HepG2 (cell line): ENCODE data around the gene KCNK18. TPM values are rescaled to one million over a fixed set of nuclear protein-coding genes. Genes with fewer than 3 reads are reported as not detected.

ENCODE experiments used
- FOXK1 ChIP-seq: sonication (generic); formaldehyde crosslinking; IDR thresholded peaks from 2 replicates; pipeline ENCODE4 v1.4.0; 2020; ENCODE audit warnings: low read depth, missing genetic modification reagents, borderline replicate concordance
- GPN1 ChIP-seq: sonication (generic); formaldehyde crosslinking; IDR thresholded peaks from 2 replicates; pipeline ENCODE4 v1.5.1; 2020; ENCODE audit warnings: missing genetic modification reagents, borderline replicate concordance
- JDP2 ChIP-seq: sonication (generic); formaldehyde crosslinking; IDR thresholded peaks from 2 replicates; pipeline ENCODE4 v1.8.1; 2022; ENCODE audit warnings: missing genetic modification reagents, borderline replicate concordance
- KDM1A ChIP-seq: IDR thresholded peaks from 2 replicates; pipeline ENCODE4 v1.6.1; 2016; ENCODE audit warnings: missing compliant biosample characterization
- KLF16 ChIP-seq, 2 experiments: sonication (generic) in 1 of 2; formaldehyde crosslinking in 1 of 2; IDR thresholded peaks; 2 replicates each; pipeline versions ENCODE4 v1.6.1 to v1.8.0; 2016 to 2023; ENCODE audit warnings: missing genetic modification reagents in 2 of 2, missing compliant biosample characterization in 1 of 2
- MZF1 ChIP-seq: sonication (generic); formaldehyde crosslinking; IDR thresholded peaks from 2 replicates; pipeline ENCODE4 v1.8.1; 2023; ENCODE audit warnings: mild to moderate bottlenecking, missing genetic modification reagents, borderline replicate concordance
- RBM39 ChIP-seq: fragments of 200-400 bp; formaldehyde crosslinking; IDR thresholded peaks from one replicate; pipeline ENCODE4 v1.6.1; 2018; ENCODE audit warnings: antibody characterized with exemption, mild to moderate bottlenecking, low read depth, low read length; ENCODE audit not compliant: poor library complexity, severe bottlenecking
- THAP11 ChIP-seq: IDR thresholded peaks from 2 replicates; pipeline ENCODE4 v1.6.1; 2016; ENCODE audit warnings: missing biosample characterization, missing genetic modification reagents
- U2AF1 ChIP-seq: fragments of 200-400 bp; formaldehyde crosslinking; optimal IDR thresholded peaks from 2 replicates; pipeline ENCODE3; 2017; ENCODE audit warnings: mild to moderate bottlenecking, low read depth, low read length
- ZNF383 ChIP-seq: sonication (generic); formaldehyde crosslinking; IDR thresholded peaks from 2 replicates; pipeline ENCODE4 v1.4.0; 2020; ENCODE audit warnings: missing genetic modification reagents, mild to moderate bottlenecking, borderline replicate concordance
- ZNF460 ChIP-seq: sonication (generic); formaldehyde crosslinking; IDR thresholded peaks from 2 replicates; pipeline ENCODE4 v1.5.1; 2020; ENCODE audit warnings: missing genetic modification reagents, mild to moderate bottlenecking, borderline replicate concordance
- ZNF557 ChIP-seq: sonication (generic); formaldehyde crosslinking; IDR thresholded peaks from 2 replicates; pipeline ENCODE4 v1.4.0; 2020; ENCODE audit warnings: missing genetic modification reagents
- ZNF607 ChIP-seq: sonication (generic); formaldehyde crosslinking; IDR thresholded peaks from 2 replicates; pipeline ENCODE4 v1.5.1; 2020; ENCODE audit warnings: missing genetic modification reagents, mild to moderate bottlenecking, borderline replicate concordance
- ZNF766 ChIP-seq: sonication (generic); formaldehyde crosslinking; IDR thresholded peaks from 2 replicates; pipeline ENCODE4 v1.5.0; 2020; ENCODE audit warnings: missing genetic modification reagents, borderline replicate concordance
- ZSCAN22 ChIP-seq: sonication (generic); formaldehyde crosslinking; IDR thresholded peaks from 2 replicates; pipeline ENCODE4 v1.4.0; 2020; ENCODE audit warnings: mild to moderate bottlenecking, missing genetic modification reagents
- ZSCAN31 ChIP-seq: sonication (generic); formaldehyde crosslinking; IDR thresholded peaks from 2 replicates; pipeline ENCODE4 v1.5.0; 2020; ENCODE audit warnings: low read depth, mild to moderate bottlenecking, missing genetic modification reagents
- polyA plus RNA-seq, 8 experiments: library from polyadenylated mRNA; depleted of rRNA in 3 of 8; stranded (reverse) in 7 of 8; unstranded in 1 of 8; fragments of >200 nt; fragmentation: Illumina TruSeq in 4 of 8; extraction: Trizol in 4 of 8; gene quantifications; 2 replicates each; pipeline versions ENCODE4 v1.2.1 to v1.2.3, GENCODE V29; 2011 to 2016; ENCODE audit warnings: low read depth in 4 of 8, missing spikeins in 1 of 8, mixed read lengths in 1 of 8; ENCODE audit not compliant: insufficient read depth in 1 of 8
- total RNA-seq, 5 experiments: library from RNA; depleted of rRNA; stranded (reverse); fragments of >200 nt; fragmentation: Illumina TruSeq; extraction: Trizol; gene quantifications; 2 replicates each; pipeline ENCODE4 v1.2.3, GENCODE V29; 2016; ENCODE audit warnings: low read depth in 1 of 5
- TF ChIP-seq, protein P1 (sequence below): IDR thresholded peaks from 2 replicates; pipeline ENCODE4 v1.6.1; 2016; ENCODE audit warnings: low read depth, control low read depth
- TF ChIP-seq, protein P2 (sequence below): conservative IDR thresholded peaks from 2 replicates; pipeline ENCODE4 v1.6.1; 2018; ENCODE audit warnings: missing genetic modification reagents
- TF ChIP-seq, protein P3 (sequence below): IDR thresholded peaks from 2 replicates; pipeline ENCODE4 v1.6.1; 2012; ENCODE audit warnings: low read depth, low read length, improper control_type of control experiment
- TF ChIP-seq, protein P4 (sequence below), 2 experiments: sonication (generic) in 1 of 2; formaldehyde crosslinking in 1 of 2; IDR thresholded peaks; 2 replicates each; pipeline versions ENCODE4 v1.4.0 to v1.6.1; 2018 to 2020; ENCODE audit warnings: missing genetic modification reagents in 2 of 2, borderline replicate concordance in 1 of 2, low read depth in 1 of 2, mild to moderate bottlenecking in 1 of 2, missing biosample characterization in 1 of 2
- TF ChIP-seq, protein P5 (sequence below): sonication (generic); formaldehyde crosslinking; conservative IDR thresholded peaks from 2 replicates; pipeline ENCODE4 v1.4.0; 2020; ENCODE audit warnings: missing genetic modification reagents

The KCNK18 gene
- total and polyA plus RNA-seq, 2 of the 13 experiments (the other 11 are each of a cell fraction or from before 2014, with no cell fraction given) = not detected

DNA sequence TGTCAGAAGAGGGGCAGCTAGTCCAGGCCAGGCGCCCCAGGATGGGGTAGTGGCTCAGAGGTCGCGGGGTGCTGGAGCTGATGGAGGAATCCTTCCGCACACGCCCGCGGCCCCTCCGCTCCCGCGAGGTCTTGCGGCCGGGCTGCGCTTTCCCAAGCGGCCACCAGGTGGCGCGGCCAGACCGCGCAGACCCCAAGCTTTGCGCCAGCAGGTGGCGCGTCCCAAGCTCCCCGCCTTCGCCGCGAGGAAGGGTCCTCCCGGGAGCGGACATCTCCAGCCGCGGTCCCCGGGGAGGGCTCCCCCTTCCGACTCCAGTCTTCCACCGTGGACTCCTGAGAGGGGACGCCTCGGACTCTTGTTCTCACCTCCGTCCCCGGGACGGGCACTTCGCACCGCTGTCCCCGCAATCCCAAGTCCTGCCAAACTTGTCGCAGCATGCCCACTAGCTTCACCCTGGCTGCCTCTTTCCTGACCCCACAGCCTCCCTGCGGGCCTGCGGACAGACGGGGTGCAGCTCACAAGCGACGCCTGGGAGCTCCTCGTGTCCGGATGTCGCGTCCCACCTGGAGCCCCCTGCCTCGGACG is 19.4 kb downstream of the KCNK18 start (continued):
- TF ChIP-seq, protein P1, sequence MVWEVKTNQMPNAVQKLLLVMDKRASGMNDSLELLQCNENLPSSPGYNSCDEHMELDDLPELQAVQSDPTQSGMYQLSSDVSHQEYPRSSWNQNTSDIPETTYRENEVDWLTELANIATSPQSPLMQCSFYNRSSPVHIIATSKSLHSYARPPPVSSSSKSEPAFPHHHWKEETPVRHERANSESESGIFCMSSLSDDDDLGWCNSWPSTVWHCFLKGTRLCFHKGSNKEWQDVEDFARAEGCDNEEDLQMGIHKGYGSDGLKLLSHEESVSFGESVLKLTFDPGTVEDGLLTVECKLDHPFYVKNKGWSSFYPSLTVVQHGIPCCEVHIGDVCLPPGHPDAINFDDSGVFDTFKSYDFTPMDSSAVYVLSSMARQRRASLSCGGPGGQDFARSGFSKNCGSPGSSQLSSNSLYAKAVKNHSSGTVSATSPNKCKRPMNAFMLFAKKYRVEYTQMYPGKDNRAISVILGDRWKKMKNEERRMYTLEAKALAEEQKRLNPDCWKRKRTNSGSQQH (CRISPR knock-in tag) = 0 out of 2 replicates have a peak, but pooled peaks have one; percentile 51
- no peak for TF ChIP-seq MZF1
- no peak for TF ChIP-seq ZSCAN22 (CRISPR knock-in tag)
- TF ChIP-seq, protein P2, sequence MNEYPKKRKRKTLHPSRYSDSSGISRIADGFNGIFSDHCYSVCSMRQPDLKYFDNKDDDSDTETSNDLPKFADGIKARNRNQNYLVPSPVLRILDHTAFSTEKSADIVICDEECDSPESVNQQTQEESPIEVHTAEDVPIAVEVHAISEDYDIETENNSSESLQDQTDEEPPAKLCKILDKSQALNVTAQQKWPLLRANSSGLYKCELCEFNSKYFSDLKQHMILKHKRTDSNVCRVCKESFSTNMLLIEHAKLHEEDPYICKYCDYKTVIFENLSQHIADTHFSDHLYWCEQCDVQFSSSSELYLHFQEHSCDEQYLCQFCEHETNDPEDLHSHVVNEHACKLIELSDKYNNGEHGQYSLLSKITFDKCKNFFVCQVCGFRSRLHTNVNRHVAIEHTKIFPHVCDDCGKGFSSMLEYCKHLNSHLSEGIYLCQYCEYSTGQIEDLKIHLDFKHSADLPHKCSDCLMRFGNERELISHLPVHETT (CRISPR knock-in tag) = no peak
- TF ChIP-seq, protein P3, sequence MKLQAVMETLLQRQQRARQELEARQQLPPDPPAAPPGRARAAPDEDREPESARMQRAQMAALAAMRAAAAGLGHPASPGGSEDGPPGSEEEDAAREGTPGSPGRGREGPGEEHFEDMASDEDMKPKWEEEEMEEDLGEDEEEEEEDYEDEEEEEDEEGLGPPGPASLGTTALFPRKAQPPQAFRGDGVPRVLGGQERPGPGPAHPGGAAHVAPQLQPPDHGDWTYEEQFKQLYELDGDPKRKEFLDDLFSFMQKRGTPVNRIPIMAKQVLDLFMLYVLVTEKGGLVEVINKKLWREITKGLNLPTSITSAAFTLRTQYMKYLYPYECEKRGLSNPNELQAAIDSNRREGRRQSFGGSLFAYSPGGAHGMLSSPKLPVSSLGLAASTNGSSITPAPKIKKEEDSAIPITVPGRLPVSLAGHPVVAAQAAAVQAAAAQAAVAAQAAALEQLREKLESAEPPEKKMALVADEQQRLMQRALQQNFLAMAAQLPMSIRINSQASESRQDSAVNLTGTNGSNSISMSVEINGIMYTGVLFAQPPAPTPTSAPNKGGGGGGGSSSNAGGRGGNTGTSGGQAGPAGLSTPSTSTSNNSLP = no peak
- TF ChIP-seq U2AF1 = no peak
- TF ChIP-seq, protein P4, sequence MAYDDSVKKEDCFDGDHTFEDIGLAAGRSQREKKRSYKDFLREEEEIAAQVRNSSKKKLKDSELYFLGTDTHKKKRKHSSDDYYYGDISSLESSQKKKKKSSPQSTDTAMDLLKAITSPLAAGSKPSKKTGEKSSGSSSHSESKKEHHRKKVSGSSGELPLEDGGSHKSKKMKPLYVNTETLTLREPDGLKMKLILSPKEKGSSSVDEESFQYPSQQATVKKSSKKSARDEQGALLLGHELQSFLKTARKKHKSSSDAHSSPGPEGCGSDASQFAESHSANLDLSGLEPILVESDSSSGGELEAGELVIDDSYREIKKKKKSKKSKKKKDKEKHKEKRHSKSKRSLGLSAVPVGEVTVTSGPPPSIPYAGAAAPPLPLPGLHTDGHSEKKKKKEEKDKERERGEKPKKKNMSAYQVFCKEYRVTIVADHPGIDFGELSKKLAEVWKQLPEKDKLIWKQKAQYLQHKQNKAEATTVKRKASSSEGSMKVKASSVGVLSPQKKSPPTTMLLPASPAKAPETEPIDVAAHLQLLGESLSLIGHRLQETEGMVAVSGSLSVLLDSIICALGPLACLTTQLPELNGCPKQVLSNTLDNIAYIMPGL (CRISPR knock-in tag; IDR thresholded peaks at IDR 0.05; ENCODE audit: borderline replicate concordance in 1 of 2, low read depth in 1 of 2) = peak; percentile 98 to 99
- TF ChIP-seq ZNF460 (CRISPR knock-in tag) = no peak
- TF ChIP-seq ZNF557 (CRISPR knock-in tag) = no peak
- no peak for TF ChIP-seq JDP2 (CRISPR knock-in tag)
- TF ChIP-seq, protein P5, sequence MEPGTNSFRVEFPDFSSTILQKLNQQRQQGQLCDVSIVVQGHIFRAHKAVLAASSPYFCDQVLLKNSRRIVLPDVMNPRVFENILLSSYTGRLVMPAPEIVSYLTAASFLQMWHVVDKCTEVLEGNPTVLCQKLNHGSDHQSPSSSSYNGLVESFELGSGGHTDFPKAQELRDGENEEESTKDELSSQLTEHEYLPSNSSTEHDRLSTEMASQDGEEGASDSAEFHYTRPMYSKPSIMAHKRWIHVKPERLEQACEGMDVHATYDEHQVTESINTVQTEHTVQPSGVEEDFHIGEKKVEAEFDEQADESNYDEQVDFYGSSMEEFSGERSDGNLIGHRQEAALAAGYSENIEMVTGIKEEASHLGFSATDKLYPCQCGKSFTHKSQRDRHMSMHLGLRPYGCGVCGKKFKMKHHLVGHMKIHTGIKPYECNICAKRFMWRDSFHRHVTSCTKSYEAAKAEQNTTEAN (CRISPR knock-in tag) = no peak
- no peak; the same call in 1 of the 2 replicates for TF ChIP-seq ZSCAN31 (CRISPR knock-in tag)
- TF ChIP-seq ZNF766 (CRISPR knock-in tag) = peak; percentile 73; the same call in 1 of the 2 replicates
- TF ChIP-seq THAP11 = peak; percentile 52
- peak in 1 of 2 experiments; percentile 71; a peak in 1 of 4 replicates for TF ChIP-seq KLF16 (CRISPR knock-in tag; IDR thresholded peaks at IDR 0.05)
- no peak for TF ChIP-seq KDM1A (CRISPR knock-in tag)
- TF ChIP-seq FOXK1 (CRISPR knock-in tag) = peak; percentile 21; the same call in 1 of the 2 replicates
- TF ChIP-seq RBM39 = peak; percentile 47
- no peak for TF ChIP-seq GPN1
- peak; percentile 92 for TF ChIP-seq ZNF607 (CRISPR knock-in tag)
- TF ChIP-seq ZNF383 (CRISPR knock-in tag) = no peak
